A549 treated with AZD2906 at 1 μM for 4 hours (cell line): ENCODE data around the gene GZMH. TPM values are rescaled to one million over a fixed set of nuclear protein-coding genes. Genes with fewer than 3 reads are reported as not detected.

Source experiments
- total RNA-seq: library from RNA; stranded (reverse); fragments of 200-300 nt; extraction: Qiagen RNA extraction; gene quantifications from 5 replicates; pipeline ENCODE4 v1.2.3, GENCODE V29; 2022

GZMH gene
- total RNA-seq: not detected in 5 replicates

DNA sequence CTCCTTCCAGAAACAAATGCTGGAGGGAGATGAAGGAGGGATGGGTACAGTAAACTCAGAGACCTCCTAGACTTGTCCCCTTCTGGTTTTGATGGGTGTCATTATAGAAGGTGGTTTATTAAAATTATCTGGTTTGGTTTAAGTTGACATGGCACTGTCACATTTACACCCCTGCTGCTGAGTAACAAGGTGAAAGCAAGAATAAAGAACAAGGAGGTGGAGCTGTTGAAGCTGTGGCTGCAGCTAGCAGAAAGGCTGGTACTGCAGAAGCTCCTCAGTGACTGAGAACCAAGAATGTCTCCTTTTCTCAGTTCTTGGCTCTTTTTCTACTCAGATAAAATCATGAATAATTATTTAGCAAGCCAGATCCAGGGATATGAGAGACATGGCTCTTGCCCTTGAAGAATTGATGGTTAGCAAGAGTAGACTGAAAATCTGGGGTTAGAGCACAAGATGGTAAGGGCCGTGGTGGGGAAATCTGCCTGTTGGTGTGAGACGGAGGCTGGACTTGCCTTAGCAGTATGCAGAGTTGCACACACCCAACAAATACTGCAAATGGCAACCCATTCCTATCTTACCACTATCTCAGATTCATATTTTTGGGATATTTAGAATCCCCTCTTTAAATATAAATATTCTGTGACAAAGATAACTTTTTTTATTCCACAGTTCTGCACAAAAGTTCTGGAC lies at the start of gene GZMH:
Gene GZMH (minus strand): TSS at position 31 of the 690 bp plus-strand sequence. CDS start 72 bp downstream, outside the sequence.

DNA sequence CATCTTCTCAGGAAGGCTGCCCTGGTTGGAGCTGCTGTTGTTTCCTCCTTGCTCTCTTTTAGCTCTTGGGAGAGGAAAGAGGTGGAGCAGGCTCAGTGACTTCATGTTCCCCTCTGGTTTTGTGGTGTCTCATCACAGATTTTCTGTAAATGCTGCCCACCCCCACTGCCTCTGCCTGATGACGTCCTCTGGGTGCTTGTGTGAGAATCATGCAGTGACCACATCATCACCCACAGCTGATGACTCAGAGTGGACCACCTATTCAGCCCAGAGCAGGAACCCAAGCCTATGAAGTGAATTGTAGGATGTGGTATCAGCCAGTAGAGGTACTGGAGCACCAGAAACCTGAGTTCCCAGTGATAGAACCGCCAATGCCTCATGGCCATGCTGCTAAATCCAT lies 24.7 kb upstream of the GZMH start, which contains the start of gene GZMB:
Gene GZMB (minus strand): TSS at position 33 of the 400 bp plus-strand sequence. CDS start 30 bp downstream, at position 3.

DNA sequence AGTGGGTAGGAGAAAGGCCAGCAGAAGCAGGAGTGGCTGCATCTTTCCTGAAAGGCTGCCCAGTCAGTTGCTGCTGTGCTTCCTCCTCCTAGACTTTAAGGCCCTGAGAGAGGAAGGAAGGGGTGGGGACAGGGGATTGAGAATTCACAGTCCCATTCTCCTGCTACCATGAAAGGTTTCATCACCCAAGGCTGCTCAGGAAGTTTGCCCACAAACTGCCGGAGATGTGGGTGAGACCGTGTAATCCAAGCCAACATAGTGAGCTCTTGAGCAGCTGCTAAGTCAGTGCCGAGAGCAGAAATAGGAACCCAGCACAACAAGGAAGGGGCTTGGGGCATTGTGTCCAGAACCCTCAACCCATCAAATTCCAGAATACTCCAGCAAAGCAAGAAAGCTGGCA lies 33.3 kb downstream of the GZMH start, which contains the start of gene CTSG:
Gene CTSG (minus strand): TSS at position 69 of the 400 bp plus-strand sequence. CDS start 27 bp downstream, at position 42.

Other genes starting within 250 kb of the GZMH start
- gene NFATC4, start 241.5 kb downstream of the GZMH start, total RNA-seq: 0.05 to 0.31 TPM (median 0.07 TPM) in 5 replicates
- 0.31 to 0.44 TPM (median 0.41 TPM) in 5 replicates for gene NYNRIN, start 210.7 kb downstream of the GZMH start, total RNA-seq
- 1.0 to 1.7 TPM (median 1.3 TPM) in 5 replicates for gene CBLN3, start 180.0 kb downstream of the GZMH start, total RNA-seq
- gene KHNYN, start 179.7 kb downstream of the GZMH start, total RNA-seq: 22.8 to 28.3 TPM (median 24.8 TPM) in 5 replicates
- 40.2 to 54.8 TPM (median 51.8 TPM) in 5 replicates for gene SDR39U1, start 166.9 kb downstream of the GZMH start, total RNA-seq
- gene CMA1, start 101.4 kb downstream of the GZMH start, total RNA-seq: not detected in 5 replicates
- not detected in 5 replicates for gene CTSG, start 33.4 kb downstream of the GZMH start, total RNA-seq
- not detected in 5 replicates for gene GZMB, start 24.5 kb upstream of the GZMH start, total RNA-seq